Tibial nerve (tissue), 4 donors: ENCODE measurements around the gene SHD.

Source experiments
- EP300 ChIP-seq, 2 donors: sonication (generic); formaldehyde crosslinking; IDR thresholded peaks; one replicate each; pipeline ENCODE4 v1.6.1; 2017; ENCODE audit warnings: antibody characterized with exemption in 2 of 2, mild to moderate bottlenecking in 1 of 2
- POLR2A ChIP-seq, 2 donors: fragments of 450-650 bp; IDR thresholded peaks; one replicate each; pipeline ENCODE4 v1.6.1; 2017; ENCODE audit warnings: antibody characterized with exemption in 2 of 2, mild to moderate bottlenecking in 2 of 2, moderate library complexity in 2 of 2
- TF ChIP-seq, protein P1 (sequence below), 5 experiments: fragments of 200-600 bp in 3 of 5; fragments of 450-650 bp in 2 of 5; sonication (generic) in 3 of 5; IDR thresholded peaks; one replicate each; pipeline ENCODE4 v1.5.1; 2016 to 2019; ENCODE audit warnings: antibody characterized with exemption in 5 of 5, mild to moderate bottlenecking in 3 of 5, moderate library complexity in 2 of 5

DNA sequence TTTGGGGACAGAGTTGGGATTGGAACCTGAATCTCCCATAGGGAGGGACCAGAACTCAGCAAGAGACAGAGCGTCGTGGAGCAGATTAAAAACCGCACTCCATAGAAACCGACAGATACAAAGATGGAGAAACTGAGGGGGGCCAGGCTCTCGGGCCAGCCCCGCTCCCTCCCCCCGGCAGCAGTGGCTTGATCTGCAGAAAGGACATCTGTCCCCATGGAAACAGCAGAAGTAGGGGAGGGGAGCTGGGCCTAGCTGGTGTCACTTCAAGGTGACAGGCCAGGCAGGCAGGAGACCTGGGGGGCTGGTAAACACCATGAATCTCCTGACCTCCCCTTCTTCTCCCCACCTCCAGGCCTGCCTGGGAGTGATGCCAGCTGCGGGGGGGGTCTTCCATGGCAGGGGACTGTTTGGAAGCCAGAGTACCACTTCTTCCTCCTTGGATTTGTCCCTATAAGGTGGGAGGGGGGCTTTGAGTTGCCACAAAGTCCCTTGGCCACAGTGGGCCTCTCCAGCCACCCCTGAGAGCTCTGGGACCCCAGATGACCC lies 12.2 kb downstream of the SHD start:
- TF ChIP-seq, protein P1, sequence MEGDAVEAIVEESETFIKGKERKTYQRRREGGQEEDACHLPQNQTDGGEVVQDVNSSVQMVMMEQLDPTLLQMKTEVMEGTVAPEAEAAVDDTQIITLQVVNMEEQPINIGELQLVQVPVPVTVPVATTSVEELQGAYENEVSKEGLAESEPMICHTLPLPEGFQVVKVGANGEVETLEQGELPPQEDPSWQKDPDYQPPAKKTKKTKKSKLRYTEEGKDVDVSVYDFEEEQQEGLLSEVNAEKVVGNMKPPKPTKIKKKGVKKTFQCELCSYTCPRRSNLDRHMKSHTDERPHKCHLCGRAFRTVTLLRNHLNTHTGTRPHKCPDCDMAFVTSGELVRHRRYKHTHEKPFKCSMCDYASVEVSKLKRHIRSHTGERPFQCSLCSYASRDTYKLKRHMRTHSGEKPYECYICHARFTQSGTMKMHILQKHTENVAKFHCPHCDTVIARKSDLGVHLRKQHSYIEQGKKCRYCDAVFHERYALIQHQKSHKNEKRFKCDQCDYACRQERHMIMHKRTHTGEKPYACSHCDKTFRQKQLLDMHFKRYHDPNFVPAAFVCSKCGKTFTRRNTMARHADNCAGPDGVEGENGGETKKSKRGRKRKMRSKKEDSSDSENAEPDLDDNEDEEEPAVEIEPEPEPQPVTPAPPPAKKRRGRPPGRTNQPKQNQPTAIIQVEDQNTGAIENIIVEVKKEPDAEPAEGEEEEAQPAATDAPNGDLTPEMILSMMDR (IDR thresholded peaks at IDR 0.05): no peak
- TF ChIP-seq EP300 (IDR thresholded peaks at IDR 0.05): no peak
- TF ChIP-seq POLR2A (IDR thresholded peaks at IDR 0.05): no peak
